GM18507 (cell line): Measurements from ENCODE around the gene SEZ6L.
A peak's percentile ranks its signal among the peaks of the same experiment; 100 is the strongest.

Experiments
- DNase-seq: peaks from one replicate; pipeline ENCODE4 v3.0.0; 2011; ENCODE audit warnings: low read depth; ENCODE audit not compliant: insufficient read length; ENCODE audit errors: extremely low spot score
- FAIRE-seq: peaks from 2 replicates; lab custom pipeline; 2011; peaks lifted over from hg19 to GRCh38; lab: Jason Lieb, UNC

Gene SEZ6L

DNA sequence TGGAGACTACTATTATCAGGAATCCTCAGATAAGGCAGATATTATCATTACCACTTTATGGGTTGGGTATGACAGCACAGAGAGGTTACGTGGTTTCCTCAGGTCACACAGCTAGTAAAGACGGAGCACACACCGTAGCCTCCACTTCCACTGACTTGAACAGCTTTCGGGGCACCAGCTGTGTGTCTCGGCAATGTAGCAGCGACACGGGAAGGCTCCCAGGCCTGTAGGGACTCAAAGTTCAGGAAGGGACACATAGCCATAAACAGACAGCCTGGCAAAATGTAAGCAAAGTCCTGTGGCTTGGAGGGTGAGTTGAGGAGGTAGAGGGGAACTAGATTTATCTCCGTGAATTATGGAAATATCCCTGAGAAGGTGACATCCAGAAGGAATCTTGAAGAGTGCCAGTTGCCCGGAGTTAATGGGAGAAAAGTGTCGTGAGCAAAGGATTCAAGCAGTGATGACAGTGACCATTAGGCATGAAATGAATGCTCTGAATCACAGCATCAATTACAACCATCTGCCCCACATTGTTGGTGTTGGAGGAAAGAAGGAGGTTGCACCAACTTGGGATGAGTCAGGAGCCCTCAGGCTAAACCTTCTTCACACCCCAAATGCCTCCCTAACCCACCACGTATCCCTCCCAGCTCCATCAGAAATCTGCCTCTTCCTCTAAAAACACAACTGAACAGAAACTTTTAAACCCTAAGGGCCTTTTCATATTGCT is 153.1 kb downstream of the SEZ6L start:
- FAIRE-seq, result no peak

GRCh38 chr22:26323013-26323412 is 153.8 kb downstream of the SEZ6L start:
- no peak for FAIRE-seq
- DNase-seq, result no peak

More for the DNA sequence above, 153.1 kb downstream of the SEZ6L start:
- no peak for DNase-seq

DNA sequence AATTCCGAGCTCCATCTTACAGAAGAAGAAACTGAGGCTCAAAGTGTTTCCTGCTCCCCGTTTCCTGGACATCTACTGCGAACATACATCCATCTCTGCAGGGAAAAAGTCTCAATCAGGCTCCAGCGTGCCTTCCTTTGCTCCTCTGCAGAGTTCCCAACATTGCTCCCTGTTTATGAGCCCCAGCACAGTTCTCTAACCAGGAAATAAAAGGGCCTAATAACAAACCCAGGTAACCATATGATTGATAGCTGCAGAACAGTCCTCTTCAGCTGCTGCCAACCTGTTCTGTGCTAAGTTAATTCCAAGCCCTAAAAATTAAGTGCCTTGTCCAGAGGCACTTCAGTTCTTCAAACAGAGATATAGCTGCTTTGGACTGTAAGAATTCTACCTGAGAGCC is 154.9 kb downstream of the SEZ6L start:
- FAIRE-seq, result no peak
- no peak for DNase-seq

DNA sequence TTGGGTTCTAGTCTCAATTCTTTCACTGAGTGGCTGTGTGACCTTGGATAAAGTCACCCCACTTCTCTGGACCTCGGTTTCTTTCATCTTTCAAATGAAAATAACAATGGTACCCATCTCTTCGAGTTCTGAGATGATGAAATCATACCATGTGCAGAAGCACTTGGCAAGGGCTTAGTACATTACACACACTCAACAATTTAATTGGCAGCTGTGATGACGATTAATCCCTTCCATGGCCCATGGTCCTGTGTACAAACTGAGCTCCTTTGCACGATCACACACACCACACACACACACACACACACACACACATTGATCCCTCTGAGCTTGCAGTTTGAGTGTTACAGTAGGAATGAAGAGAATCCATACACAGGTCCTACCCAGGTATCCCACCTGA is 156.4 kb downstream of the SEZ6L start:
- no peak for FAIRE-seq
- DNase-seq, result no peak

DNA sequence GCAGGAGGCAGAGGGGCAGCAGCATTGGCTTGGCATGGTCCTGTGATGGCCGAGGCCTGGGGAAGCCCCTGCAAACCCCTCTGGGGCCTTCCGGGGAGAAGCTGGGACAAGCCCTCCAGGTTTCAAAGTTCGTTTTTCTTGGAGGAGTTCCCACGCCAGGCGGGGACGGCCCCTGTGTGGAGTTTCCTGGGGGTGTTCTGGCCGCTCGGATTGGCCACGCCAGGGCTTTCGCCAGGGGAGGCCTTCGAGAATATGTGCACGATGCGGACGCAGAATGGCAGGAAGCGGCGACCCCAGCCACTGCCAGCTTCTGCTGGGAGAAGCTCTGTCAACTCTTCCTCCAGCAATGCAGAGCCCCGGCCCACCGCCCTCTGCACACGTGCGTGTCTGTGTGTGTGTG is 157.5 kb downstream of the SEZ6L start:
- FAIRE-seq (no peak), DNase-seq (no peak)

DNA sequence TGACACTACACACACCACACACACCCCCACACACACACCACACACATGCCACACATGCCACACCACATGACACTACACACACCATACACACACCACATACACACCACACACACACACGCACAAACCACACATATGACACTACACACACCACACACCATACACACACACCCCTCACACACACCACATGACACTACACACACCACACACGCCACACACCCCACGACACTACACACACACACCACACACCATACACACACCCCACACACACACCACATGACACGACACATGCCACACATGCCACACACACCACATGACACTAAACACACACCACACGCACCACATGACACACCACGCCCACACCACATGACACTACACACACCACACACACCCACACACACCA is 158.0 kb downstream of the SEZ6L start:
- no peak for DNase-seq
- no peak for FAIRE-seq

- DNase-seq (no peak), FAIRE-seq (no peak)
Observed at GRCh38 chr22:26328221-26328620, 159.0 kb downstream of the SEZ6L start.

- peak; percentile 44 for DNase-seq
- peak; percentile 89 for FAIRE-seq
Observed at GRCh38 chr22:26330971-26331625, 161.8 kb downstream of the SEZ6L start.

- DNase-seq (no peak), FAIRE-seq (no peak)
Observed at GRCh38 chr22:26333088-26333800, 164.0 kb downstream of the SEZ6L start.

DNA sequence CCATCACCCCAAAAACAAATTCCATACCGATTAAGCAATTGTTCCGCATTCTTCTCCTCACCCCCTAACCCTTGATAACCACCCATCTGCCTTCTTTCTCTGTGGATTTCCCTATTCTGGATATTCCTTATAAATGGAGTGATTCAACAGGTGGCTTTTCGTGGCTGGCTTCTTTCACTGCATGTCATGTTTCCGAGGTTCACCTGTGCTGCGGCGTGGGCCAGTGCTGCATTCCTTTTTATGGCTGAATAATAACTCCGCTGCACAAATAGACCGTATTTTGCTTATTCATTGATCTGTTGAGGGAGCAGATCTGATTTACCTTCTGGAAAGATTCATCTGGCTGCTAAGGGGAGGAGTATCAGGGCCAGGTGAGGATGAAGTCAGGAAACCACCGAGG is 165.0 kb downstream of the SEZ6L start:
- FAIRE-seq (no peak), DNase-seq (no peak)

- FAIRE-seq (no peak), DNase-seq (no peak)
Observed at GRCh38 chr22:26336773-26337172, 167.5 kb downstream of the SEZ6L start.

DNA sequence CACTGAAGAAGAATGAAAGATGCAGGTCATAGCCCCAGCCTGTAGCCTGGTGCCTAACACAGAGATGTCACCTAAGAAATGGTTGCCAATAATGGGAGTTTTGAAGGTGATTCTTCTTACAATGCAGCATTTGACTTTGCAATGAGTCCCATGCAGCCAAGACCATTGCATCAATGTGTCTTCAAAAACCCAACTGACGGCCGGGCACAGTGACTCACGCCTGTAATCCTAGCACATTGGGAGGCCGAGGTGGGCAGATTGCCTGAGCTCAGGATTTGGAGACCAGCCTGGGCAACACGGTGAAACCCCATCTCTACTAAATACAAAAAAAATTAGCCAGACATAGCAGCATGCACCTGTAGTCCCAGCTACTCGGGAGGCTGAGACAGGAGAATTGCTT is 170.5 kb downstream of the SEZ6L start:
- DNase-seq, result no peak
- no peak for FAIRE-seq

GRCh38 chr22:26342745-26343410 is 173.6 kb downstream of the SEZ6L start:
- FAIRE-seq, result no peak

GRCh38 chr22:26345496-26345895 is 176.2 kb downstream of the SEZ6L start:
- DNase-seq (no peak), FAIRE-seq (no peak)

More at GRCh38 chr22:26342745-26343410, 173.6 kb downstream of the SEZ6L start:
- DNase-seq, result no peak

DNA sequence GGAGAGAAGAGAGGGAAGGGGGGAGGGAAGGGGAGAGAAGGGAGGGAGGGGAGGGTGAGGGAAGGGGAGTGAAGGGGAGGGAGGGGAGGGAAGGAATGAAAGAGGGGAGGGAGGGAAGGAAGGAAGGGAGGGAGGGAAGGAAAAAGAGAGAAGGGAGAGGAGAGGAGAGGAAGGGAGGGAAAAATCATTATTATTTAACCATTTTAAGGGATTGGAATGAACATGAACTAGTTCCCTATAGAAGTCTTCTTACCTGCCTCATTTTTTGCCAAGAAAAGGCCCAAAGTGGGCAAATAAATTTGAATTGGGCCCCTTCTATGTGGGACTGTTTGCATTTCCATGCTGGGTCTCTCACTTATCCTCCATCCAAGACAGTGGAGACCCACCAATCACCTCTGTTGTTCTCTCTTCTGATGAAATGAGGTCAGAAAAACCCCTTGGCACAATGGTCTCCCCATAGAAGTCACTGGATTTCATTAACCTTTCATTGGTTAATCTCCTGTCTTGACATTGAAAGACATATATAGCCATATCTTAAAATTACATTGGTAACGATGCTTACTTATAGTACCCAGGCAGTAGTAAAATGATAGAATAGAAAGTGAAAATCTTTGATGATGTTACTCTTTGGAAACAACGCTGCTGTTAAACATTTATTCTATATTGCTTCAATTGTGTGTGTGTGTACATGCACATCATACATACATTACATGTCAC is 179.7 kb downstream of the SEZ6L start:
- no peak for FAIRE-seq
- DNase-seq, result no peak

DNA sequence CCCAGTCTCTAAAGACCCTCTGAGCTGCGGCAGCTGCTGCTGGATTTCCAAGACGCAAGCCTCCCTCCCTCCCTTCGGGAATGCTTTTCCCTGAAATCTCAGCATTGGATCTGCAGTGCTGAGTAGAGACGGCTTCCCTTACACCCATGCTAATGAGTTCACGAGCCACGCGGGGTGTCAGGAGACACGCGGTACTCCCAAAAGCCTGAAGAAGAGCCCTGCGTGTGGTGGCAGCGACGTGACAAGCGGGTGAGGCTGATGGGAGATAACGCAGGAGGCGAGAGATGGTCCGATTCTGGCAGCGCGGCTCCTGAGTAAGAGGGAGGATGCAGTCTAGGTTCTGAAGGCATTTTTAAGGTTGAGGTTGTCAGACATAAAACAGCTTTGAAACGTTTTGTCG is 185.4 kb downstream of the SEZ6L start:
- DNase-seq, result no peak
- no peak for FAIRE-seq

DNA sequence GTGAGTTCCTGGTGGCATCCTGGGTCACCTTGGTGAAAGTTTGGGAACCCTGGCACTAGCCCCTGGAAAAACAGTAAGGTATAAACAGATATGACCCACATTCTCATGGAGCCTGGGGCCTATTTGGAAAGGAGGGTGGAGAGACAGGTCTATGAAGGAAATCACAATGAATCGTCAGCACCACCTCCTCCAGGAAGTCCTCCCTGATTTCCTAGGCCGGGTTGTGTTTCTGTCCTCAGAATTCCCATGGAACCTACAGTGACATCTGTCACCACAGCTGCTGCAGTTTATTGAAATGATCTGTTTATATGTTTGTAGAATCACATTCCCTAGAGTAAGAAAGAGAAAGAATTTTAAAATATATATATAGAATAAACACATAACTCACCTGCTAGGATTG is 188.0 kb downstream of the SEZ6L start:
- DNase-seq, result no peak
- no peak for FAIRE-seq

DNA sequence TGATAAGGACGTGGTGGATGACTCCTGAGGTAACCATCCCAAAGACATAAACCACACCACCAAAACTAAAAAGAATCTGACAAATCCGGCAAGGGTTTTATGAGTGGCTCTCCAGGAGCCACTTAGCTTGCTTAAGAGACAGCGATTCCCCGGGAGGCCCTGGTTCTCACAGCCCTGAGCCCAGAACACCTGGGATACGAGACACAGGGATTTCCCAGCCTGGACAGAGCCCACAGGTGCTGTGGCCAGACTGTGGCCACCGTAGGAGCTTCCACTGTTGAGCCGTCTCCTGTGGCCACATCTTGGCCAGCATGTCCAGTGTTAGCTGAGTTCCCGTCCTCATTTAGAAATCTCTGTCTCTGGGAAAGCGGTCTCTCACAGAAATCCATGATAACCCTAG is 188.6 kb downstream of the SEZ6L start:
- no peak for FAIRE-seq
- DNase-seq, result no peak

DNA sequence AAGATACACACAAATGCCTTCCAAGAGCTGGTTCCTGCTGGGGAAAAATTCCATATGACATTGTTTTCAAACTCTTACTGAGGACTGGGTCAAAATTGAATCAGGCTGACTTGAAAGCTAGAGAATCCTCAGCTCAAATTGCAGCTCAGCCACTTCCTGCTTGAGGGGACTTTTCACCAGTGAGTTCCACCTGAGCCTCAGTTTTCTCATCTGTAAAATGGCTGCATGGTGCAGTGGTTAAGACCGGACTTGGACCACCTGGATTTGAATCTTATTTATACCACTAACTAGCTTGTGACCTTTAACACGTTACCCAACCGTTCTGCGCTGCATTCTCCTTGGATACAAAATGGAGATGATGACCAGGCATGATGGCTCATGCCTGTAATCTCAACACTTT is 189.9 kb downstream of the SEZ6L start:
- DNase-seq (no peak), FAIRE-seq (no peak)
